CD14-positive monocyte (primary cell): ENCODE measurements around the gene FAM240A. TPM values are rescaled to one million over a fixed set of nuclear protein-coding genes. Genes with fewer than 3 reads are reported as not detected.
A peak's percentile ranks its signal among the peaks of the same experiment; 100 is the strongest.

Experiments
- DNase-seq, 3 donors: peaks; one replicate each; pipeline ENCODE4 v3.0.0-alpha.2; 2011 to 2022
- H2AFZ ChIP-seq: 2 replicates; pipeline ENCODE4 v1.6.0; 2012; ENCODE audit warnings: mild to moderate bottlenecking, low read depth, low read length, inconsistent platforms; ENCODE audit not compliant: insufficient read depth, poor library complexity, severe bottlenecking
- H3K27ac ChIP-seq, 2 donors: 1 replicate in 1 of 2; 2 replicates in 1 of 2; pipeline ENCODE4 v1.5.1; 2012 to 2013; ENCODE audit warnings: low read length in 2 of 2, control low read depth in 1 of 2, inconsistent platforms in 1 of 2, low read depth in 1 of 2, mild to moderate bottlenecking in 1 of 2
- H3K27me3 ChIP-seq, 2 donors: one replicate each; pipeline versions ENCODE4 v1.6.0 to v1.6.1; 2011 to 2013; ENCODE audit warnings: low read length in 2 of 2; ENCODE audit not compliant: control insufficient read depth in 2 of 2, insufficient read depth in 2 of 2
- H3K36me3 ChIP-seq, 2 donors: replicated peaks in 1 of 2; 1 replicate in 1 of 2; 2 replicates in 1 of 2; pipeline versions ENCODE4 v1.5.1 to v1.6.1; 2012 to 2013; ENCODE audit warnings: low read length in 2 of 2, control low read depth in 1 of 2, inconsistent platforms in 1 of 2, mild to moderate bottlenecking in 1 of 2; ENCODE audit not compliant: insufficient read depth in 2 of 2, control insufficient read depth in 1 of 2
- H3K4me1 ChIP-seq, 2 donors: 1 replicate in 1 of 2; 2 replicates in 1 of 2; pipeline versions ENCODE4 v1.5.1 to v1.6.1; 2012 to 2013; ENCODE audit warnings: low read length in 2 of 2, control low read depth in 1 of 2, inconsistent platforms in 1 of 2, mild to moderate bottlenecking in 1 of 2, moderate library complexity in 1 of 2; ENCODE audit not compliant: insufficient read depth in 2 of 2, control insufficient read depth in 1 of 2
- H3K4me2 ChIP-seq: replicated peaks from 2 replicates; pipeline ENCODE3; 2012; ENCODE audit warnings: low read length, moderate library complexity, mild to moderate bottlenecking; ENCODE audit not compliant: poor library complexity, severe bottlenecking; ENCODE audit errors: extremely low read depth
- H3K4me3 ChIP-seq, 3 experiments: fragments of 200-600 bp in 1 of 3; sonication (generic) in 1 of 3; replicated peaks in 1 of 3; 1 replicate in 2 of 3; 2 replicates in 1 of 3; pipeline ENCODE4 v1.5.1; 2011 to 2013; ENCODE audit warnings: low read length in 3 of 3, mild to moderate bottlenecking in 3 of 3, control low read depth in 2 of 3, low read depth in 2 of 3, inconsistent platforms in 1 of 3, moderate library complexity in 1 of 3
- H3K79me2 ChIP-seq: 2 replicates; pipeline ENCODE4 v1.6.0; 2012; ENCODE audit warnings: mild to moderate bottlenecking, control low read depth, inconsistent platforms, low read length, moderate library complexity; ENCODE audit not compliant: insufficient read depth
- H3K9ac ChIP-seq: 2 replicates; pipeline ENCODE4 v1.6.0; 2017; ENCODE audit warnings: low read length, mild to moderate bottlenecking; ENCODE audit not compliant: insufficient read depth, poor library complexity, severe bottlenecking
- H3K9me3 ChIP-seq, 2 donors: replicated peaks in 1 of 2; 1 replicate in 1 of 2; 2 replicates in 1 of 2; pipeline versions ENCODE4 v1.5.1 to v1.6.1; 2012 to 2013; ENCODE audit warnings: low read length in 2 of 2, control low read depth in 1 of 2; ENCODE audit not compliant: control insufficient read depth in 1 of 2, insufficient read depth in 1 of 2
- H4K20me1 ChIP-seq: 2 replicates; pipeline ENCODE4 v1.6.0; 2012; ENCODE audit warnings: mild to moderate bottlenecking, low read length, control low read depth, moderate library complexity; ENCODE audit not compliant: insufficient read depth
- H3K27ac Mint-ChIP-seq, 7 donors: one replicate each; pipeline ENCODE4 v1.8.0; 2020; ENCODE audit warnings: mild to moderate bottlenecking in 7 of 7, mixed read lengths in 7 of 7, moderate library complexity in 6 of 7, inconsistent platforms in 2 of 7
- H3K27me3 Mint-ChIP-seq, 3 donors: one replicate each; pipeline ENCODE4 v1.8.0; 2021 to 2022; ENCODE audit warnings: low read depth in 3 of 3, mild to moderate bottlenecking in 3 of 3, mixed read lengths in 3 of 3, moderate library complexity in 3 of 3, inconsistent platforms in 1 of 3
- H3K36me3 Mint-ChIP-seq, 2 donors: one replicate each; pipeline ENCODE4 v1.8.0; 2020; ENCODE audit warnings: mixed read lengths in 2 of 2, inconsistent platforms in 1 of 2, mild to moderate bottlenecking in 1 of 2
- H3K4me1 Mint-ChIP-seq: one replicate; pipeline ENCODE4 v1.8.0; 2020; ENCODE audit warnings: mild to moderate bottlenecking, mixed read lengths
- H3K4me3 Mint-ChIP-seq, 2 donors: one replicate each; pipeline ENCODE4 v1.8.0; 2020; ENCODE audit warnings: mild to moderate bottlenecking in 2 of 2, mixed read lengths in 2 of 2, moderate library complexity in 1 of 2
- H3K9me3 Mint-ChIP-seq, 7 donors: one replicate each; pipeline ENCODE4 v1.8.0; 2020 to 2022; ENCODE audit warnings: mixed read lengths in 7 of 7, mild to moderate bottlenecking in 6 of 7, moderate library complexity in 6 of 7, inconsistent platforms in 2 of 7
- CTCF ChIP-seq: fragments of 200-600 bp; IDR thresholded peaks from one replicate; pipeline ENCODE4 v1.8.0; 2022; ENCODE audit warnings: antibody characterized with exemption, mild to moderate bottlenecking
- WGBS: methylation state at CpG from one replicate; pipeline ENCODE4 v1.1.5; 2013; ENCODE audit warnings: missing lambda C conversion rate; ENCODE audit not compliant: insufficient coverage; 5-methylcytosine and 5-hydroxymethylcytosine counted together
- intact Hi-C, 2 donors: fragments of 100-400 bp; cut with micrococcal nuclease; formaldehyde crosslinking; loops; one replicate each; pipeline versions ENCODE4 v1.15.0 to v1.15.1; 2023
- polyA plus RNA-seq, 3 donors: library from polyadenylated mRNA; depleted of rRNA in 1 of 3; unstranded in 2 of 3; stranded (reverse) in 1 of 3; fragments of 300-500 nt in 2 of 3; fragments of >200 nt in 1 of 3; fragmentation: Illumina TruSeq in 2 of 3; gene quantifications; 1 replicate in 2 of 3; 2 replicates in 1 of 3; pipeline ENCODE4 v1.2.3, GENCODE V29; 2012 to 2021

The FAM240A gene
- polyA plus RNA-seq, 3 donors, result not detected

DNA sequence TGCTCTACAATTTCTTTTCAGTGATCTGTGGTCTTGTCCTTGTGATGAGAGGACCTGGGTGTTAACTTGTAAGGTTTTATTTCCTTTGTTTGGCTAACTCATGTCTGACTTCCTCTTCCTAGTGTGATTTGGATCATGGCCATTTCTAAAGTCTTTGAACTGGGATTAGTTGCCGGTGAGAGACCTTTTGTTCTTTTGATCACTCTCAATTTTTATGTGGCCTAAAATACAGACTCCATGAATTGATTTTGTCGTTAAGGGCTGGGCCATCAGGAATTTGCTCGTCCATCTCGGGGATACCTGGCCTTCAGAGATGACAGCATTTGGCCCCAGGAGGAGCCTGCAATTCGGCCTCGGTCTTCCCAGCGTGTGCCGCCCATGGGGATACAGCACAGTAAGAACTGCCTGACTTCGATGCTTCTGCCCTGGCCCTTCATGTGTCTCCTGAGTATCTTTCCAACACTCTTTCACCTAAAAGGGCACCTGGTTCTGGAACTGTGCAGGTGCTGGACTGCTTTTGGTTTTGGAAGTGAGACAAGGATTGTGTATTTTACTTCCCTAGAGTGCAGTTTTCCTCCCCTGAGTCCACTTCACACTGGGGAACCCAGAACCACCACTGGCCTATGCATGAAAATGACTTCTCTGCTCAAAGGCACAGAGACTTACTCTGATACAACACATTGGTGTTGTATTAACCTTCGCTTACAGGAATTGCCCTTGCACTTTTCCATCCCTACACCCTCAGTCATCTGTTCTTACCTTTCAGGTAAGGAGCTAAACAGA, 33.2 kb upstream of the FAM240A start:
- WGBS, result 100% methylated on average over 3 of the region's 10 CpGs
- H3K4me3 ChIP-seq, result no peak overlapping the region
- Mint-ChIP-seq H3K9me3 (peaks cover 0 to 2% (median 0%) of the 10 kb centered on the region in 7 donors), H3K27ac (no peak overlapping the region), H3K36me3 (no peaks in the 10 kb centered on the region), H3K4me3 (no peak overlapping the region), H3K4me1 (peaks cover 6% of the 10 kb centered on the region), H3K27me3 (peaks cover 18 to 41% (median 20%) of the 10 kb centered on the region in 3 donors)
- no peaks in the 10 kb centered on the region for H3K36me3 ChIP-seq
- intact Hi-C loops, result no loop called here
- no peak for DNase-seq
- H3K4me2 ChIP-seq, result no peak overlapping the region
- no peaks in the 10 kb centered on the region for H4K20me1 ChIP-seq
- no peak overlapping the region for H2AFZ ChIP-seq
- peaks cover 0 to 22% of the 10 kb centered on the region in 2 donors for H3K27me3 ChIP-seq
- H3K79me2 ChIP-seq, result no peaks in the 10 kb centered on the region
- H3K9ac ChIP-seq, result no peak overlapping the region
- TF ChIP-seq CTCF, result no peak
- H3K4me1 ChIP-seq, result no peaks in the 10 kb centered on the region
- no peak overlapping the region for H3K27ac ChIP-seq
- H3K9me3 ChIP-seq, result no peaks in the 10 kb centered on the region

- Histone ChIP-seq H3K36me3 (no peaks in the 10 kb centered on the region), H4K20me1 (no peaks in the 10 kb centered on the region), H3K79me2 (no peaks in the 10 kb centered on the region), H3K27me3 (peaks cover 0 to 22% of the 10 kb centered on the region in 2 donors), H2AFZ (no peak overlapping the region), H3K9me3 (no peaks in the 10 kb centered on the region), H3K9ac (no peak overlapping the region), H3K27ac (no peak overlapping the region), H3K4me2 (no peak overlapping the region), H3K4me3 (no peak overlapping the region), H3K4me1 (no peaks in the 10 kb centered on the region)
- H3K36me3 Mint-ChIP-seq, result no peaks in the 10 kb centered on the region
- TF ChIP-seq CTCF, result no peak
- DNase-seq, result no peak
- H3K27me3 Mint-ChIP-seq, result peaks cover 18 to 37% (median 20%) of the 10 kb centered on the region in 3 donors
- intact Hi-C loops, result no loop called here
- H3K4me1 Mint-ChIP-seq, result peaks cover 6% of the 10 kb centered on the region
- WGBS, result 93% methylated on average over 9 of the region's 14 CpGs
- peak overlapping the region in 1 of 7 donors; percentile 15 for H3K27ac Mint-ChIP-seq
- H3K4me3 Mint-ChIP-seq, result no peak overlapping the region
- H3K9me3 Mint-ChIP-seq, result peaks cover 0 to 2% (median 0%) of the 10 kb centered on the region in 7 donors
Observed at GRCh38 chr3:46579756-46580286, 32.5 kb upstream of the FAM240A start.
